ENCODE data around the gene ZNF136. TPM values are rescaled to one million over a fixed set of nuclear protein-coding genes. Genes with fewer than 3 reads are reported as not detected.
A peak's percentile ranks its signal among the peaks of the same experiment; 100 is the strongest.

The ZNF136 gene
- total and polyA plus RNA-seq, 2 of the 13 experiments (the other 11 are each of a cell fraction or from before 2014, with no cell fraction given), result 2.5 to 10.2 TPM

- TF ChIP-seq RBFOX2 (IDR thresholded peaks at IDR 0.05; ENCODE audit: low read depth, low read length) (peak; percentile 80), KMT2A (CRISPR knock-in tag; IDR thresholded peaks at IDR 0.05) (peak; percentile 97), E2F1 (CRISPR knock-in tag; IDR thresholded peaks at IDR 0.05) (no peak; the same call in 1 of the 2 replicates), RCOR2 (CRISPR knock-in tag; IDR thresholded peaks at IDR 0.05) (no peak), ZNF501 (CRISPR knock-in tag; IDR thresholded peaks at IDR 0.05) (peak; percentile 56), ZNF549 (CRISPR knock-in tag; IDR thresholded peaks at IDR 0.05) (no peak), RBM39 (IDR thresholded peaks at IDR 0.05; ENCODE audit: low read depth, low read length, poor library complexity, severe bottlenecking) (no peak), RBM22 (optimal IDR thresholded peaks at IDR 0.05; ENCODE audit: low read length) (no peak), ZNF17 (CRISPR knock-in tag; IDR thresholded peaks at IDR 0.05) (no peak), ZFP62 (CRISPR knock-in tag; IDR thresholded peaks at IDR 0.05) (no peak), RFXAP (CRISPR knock-in tag; IDR thresholded peaks at IDR 0.05; ENCODE audit: borderline replicate concordance) (peak; percentile 59; the same call in 1 of the 2 replicates), ZNF547 (CRISPR knock-in tag; IDR thresholded peaks at IDR 0.05) (peak; percentile 92; the same call in 1 of the 2 replicates), ZC3H4 (CRISPR knock-in tag; IDR thresholded peaks at IDR 0.05; ENCODE audit: borderline replicate concordance) (no peak), ZNF224 (CRISPR knock-in tag; IDR thresholded peaks at IDR 0.05) (0 out of 2 replicates have a peak, but pooled peaks have one; percentile 66), ZFAT (CRISPR knock-in tag; conservative IDR thresholded peaks at IDR 0.05) (no peak), FOSL2 (CRISPR knock-in tag; IDR thresholded peaks at IDR 0.05) (0 out of 2 replicates have a peak, but pooled peaks have one; percentile 7), ZBTB37 (CRISPR knock-in tag; IDR thresholded peaks at IDR 0.05) (no peak), ZNF280D (CRISPR knock-in tag; IDR thresholded peaks at IDR 0.05) (peak; percentile 66; the same call in 1 of the 2 replicates), ZSCAN31 (CRISPR knock-in tag; IDR thresholded peaks at IDR 0.05; ENCODE audit: low read depth) (peak; percentile 47; the same call in 1 of the 2 replicates)
- TF ChIP-seq, protein P1, sequence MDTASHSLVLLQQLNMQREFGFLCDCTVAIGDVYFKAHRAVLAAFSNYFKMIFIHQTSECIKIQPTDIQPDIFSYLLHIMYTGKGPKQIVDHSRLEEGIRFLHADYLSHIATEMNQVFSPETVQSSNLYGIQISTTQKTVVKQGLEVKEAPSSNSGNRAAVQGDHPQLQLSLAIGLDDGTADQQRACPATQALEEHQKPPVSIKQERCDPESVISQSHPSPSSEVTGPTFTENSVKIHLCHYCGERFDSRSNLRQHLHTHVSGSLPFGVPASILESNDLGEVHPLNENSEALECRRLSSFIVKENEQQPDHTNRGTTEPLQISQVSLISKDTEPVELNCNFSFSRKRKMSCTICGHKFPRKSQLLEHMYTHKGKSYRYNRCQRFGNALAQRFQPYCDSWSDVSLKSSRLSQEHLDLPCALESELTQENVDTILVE (CRISPR knock-in tag; IDR thresholded peaks at IDR 0.05), result peak; percentile 61; the same call in 1 of the 2 replicates
- TF ChIP-seq, protein P2, sequence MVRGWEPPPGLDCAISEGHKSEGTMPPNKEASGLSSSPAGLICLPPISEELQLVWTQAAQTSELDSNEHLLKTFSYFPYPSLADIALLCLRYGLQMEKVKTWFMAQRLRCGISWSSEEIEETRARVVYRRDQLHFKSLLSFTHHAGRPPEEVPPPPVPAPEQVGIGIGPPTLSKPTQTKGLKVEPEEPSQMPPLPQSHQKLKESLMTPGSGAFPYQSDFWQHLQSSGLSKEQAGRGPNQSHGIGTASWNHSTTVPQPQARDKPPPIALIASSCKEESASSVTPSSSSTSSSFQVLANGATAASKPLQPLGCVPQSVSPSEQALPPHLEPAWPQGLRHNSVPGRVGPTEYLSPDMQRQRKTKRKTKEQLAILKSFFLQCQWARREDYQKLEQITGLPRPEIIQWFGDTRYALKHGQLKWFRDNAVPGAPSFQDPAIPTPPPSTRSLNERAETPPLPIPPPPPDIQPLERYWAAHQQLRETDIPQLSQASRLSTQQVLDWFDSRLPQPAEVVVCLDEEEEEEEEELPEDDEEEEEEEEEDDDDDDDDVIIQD (CRISPR knock-in tag; IDR thresholded peaks at IDR 0.05; ENCODE audit: low read depth), result peak; percentile 60
These were observed at the start of gene ZNF136 (continued) for GRCh38 chr19:12162882-12163806.

Measured in HepG2 (cell line).